GM21717 (cell line): Measurements from ENCODE around the gene PHLDB3.
A peak's percentile ranks its signal among the peaks of the same experiment; 100 is the strongest.
"Not testable (repeated sequence)": the region's sequence is repeated elsewhere in the genome, so short reads cannot be mapped to it uniquely, and the experiment has no call there.

Experiments
- ATAC-seq: cut with Tn5 transposase; IDR thresholded peaks from one replicate; pipeline ENCODE4 v1.9.1; 2021; ENCODE audit warnings: mild to moderate bottlenecking, moderate library complexity; ENCODE audit not compliant: unreplicated experiment

PHLDB3 gene

GRCh38 chr19:43504426-43505185, at the start of gene PHLDB3:
TSS of gene PHLDB3 (minus strand) at chr19:43504746. CDS start at chr19:43504118, 628 bp downstream.
- ATAC-seq, result peak; percentile 37

- ATAC-seq, result no peak
Observed at GRCh38 chr19:43553656-43554055, 49.1 kb upstream of the PHLDB3 start.

- ATAC-seq, result no peak
Observed at GRCh38 chr19:43552616-43553015, 48.1 kb upstream of the PHLDB3 start.

DNA sequence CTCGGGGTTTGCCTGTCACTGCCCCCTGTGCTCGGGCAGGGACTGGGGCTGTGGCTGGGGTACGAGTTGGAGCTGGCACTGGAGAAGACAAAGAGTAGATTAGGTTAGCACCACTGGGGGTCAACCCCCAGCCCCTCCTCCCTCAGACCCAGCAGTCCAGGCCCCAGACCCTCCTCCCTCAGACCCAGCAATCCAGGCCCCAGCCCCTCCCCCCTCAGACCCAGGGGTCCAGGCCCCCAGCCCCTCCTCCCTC, 47.6 kb upstream of the PHLDB3 start:
- ATAC-seq, result no peak

GRCh38 chr19:43551399-43552197, 47.1 kb upstream of the PHLDB3 start:
- ATAC-seq, result no peak

- no peak for ATAC-seq
Observed at GRCh38 chr19:43548706-43549105, 44.2 kb upstream of the PHLDB3 start.

DNA sequence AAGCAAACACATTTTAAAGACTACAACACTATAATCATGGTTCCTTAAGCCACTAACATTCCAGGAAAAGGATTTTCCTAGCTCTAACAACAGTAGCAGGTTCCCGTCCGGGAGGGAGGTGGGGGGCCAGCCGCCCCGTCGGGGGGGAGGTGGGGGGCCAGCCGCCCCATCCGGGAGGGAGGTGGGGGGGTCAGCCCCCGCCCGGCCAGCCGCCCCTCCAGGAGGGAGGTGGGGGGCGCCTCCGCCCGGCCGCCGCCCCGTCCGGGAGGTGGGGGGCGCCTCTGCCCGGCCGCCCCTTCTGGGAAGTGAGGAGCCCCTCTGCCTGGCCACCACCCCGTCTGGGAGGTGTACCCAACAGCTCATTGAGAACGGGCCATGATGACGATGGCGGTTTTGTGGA, 43.4 kb upstream of the PHLDB3 start:
- ATAC-seq, result not testable (repeated sequence)

DNA sequence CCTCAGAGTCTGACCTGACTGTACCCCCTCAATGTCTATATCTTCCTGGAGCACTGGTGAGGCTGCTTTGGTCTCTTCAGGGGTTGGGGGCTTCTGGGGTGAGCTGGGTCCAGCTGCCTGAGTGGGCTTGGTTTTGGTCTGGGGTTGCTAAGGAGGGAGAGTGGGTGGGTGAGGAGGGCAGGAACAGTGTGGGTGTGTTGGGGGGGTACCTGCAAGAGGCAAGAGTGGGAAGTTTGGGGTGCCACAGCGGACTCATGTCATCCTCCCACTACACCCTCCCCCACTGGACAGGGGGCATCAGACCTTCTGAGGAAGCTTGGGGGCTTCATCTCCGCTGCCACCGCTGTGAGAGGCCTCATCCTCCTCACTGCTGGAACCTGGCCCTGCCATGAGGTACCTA, 42.0 kb upstream of the PHLDB3 start:
- no peak for ATAC-seq

- no peak for ATAC-seq
Observed at GRCh38 chr19:43545981-43546380, 41.4 kb upstream of the PHLDB3 start.

GRCh38 chr19:43545276-43545675, 40.7 kb upstream of the PHLDB3 start:
- no peak for ATAC-seq

DNA sequence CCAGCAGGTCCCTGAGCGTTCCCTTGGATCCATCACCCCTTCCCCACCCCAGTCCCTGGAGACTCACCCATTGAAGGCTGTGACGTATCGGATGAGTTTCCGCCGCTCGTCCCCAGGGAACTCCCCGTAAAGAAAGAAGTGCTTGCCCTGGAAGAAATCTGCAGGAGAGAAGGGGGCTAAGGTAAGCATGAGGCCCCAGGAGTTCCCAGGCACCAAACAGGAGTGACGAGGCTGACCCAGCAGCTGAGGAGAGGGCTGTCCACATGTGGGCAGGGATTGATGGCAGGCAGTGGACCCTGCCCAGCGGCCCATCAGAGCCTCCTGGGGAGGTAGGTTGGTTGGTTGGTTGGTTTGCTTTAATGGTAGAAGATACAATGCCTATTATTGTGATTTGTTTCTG, 39.5 kb upstream of the PHLDB3 start:
- ATAC-seq, result no peak

GRCh38 chr19:43541920-43542650, 37.5 kb upstream of the PHLDB3 start:
- ATAC-seq, result no peak

DNA sequence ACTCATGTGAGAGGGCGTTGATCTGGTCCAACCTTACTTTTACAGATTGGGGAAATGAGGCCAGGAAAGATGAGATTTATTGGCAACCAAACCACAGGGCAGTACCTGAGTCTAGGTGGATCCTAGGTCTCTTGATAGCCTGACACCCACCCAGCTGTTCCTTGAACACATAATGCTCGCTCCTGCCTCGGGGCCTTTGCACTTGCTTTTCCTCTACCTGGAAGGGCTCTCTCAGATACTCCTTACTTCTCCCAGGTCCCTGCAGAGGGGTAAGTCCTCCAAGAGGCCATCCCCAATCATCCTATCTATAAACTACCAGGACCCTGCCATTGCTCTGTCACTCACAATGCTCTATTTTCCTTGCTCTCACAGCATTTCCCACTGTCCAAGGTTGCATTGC, 35.8 kb upstream of the PHLDB3 start:
- ATAC-seq, result no peak

GRCh38 chr19:43538922-43539321, 34.4 kb upstream of the PHLDB3 start:
- no peak for ATAC-seq

- no peak for ATAC-seq
Observed at GRCh38 chr19:43534816-43535761, 30.5 kb upstream of the PHLDB3 start.

DNA sequence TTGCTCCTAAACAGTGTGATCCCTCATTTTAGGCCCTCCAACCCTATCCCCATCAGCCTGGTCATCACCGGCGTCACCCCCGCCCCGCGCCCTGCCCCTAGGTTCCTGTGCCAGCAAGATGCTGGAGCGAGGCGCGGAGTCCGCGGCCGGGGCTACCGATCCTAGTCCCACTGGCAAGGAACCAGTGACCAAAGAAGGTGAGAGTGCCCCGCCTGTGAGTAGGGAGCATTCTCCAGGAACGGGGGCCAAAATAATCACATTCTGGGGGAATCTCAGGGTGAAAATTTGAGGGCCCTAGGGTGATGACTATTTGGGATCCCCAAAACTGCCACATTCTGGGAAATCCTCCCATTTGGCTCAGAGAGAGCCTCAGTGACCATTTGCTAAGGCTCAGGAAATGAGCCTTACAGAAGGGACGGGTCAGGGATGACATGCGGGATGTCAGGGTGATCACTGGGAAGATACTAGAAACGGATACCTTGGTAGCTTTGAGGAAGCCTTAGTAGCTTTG, 29.8 kb upstream of the PHLDB3 start:
- ATAC-seq, result no peak

DNA sequence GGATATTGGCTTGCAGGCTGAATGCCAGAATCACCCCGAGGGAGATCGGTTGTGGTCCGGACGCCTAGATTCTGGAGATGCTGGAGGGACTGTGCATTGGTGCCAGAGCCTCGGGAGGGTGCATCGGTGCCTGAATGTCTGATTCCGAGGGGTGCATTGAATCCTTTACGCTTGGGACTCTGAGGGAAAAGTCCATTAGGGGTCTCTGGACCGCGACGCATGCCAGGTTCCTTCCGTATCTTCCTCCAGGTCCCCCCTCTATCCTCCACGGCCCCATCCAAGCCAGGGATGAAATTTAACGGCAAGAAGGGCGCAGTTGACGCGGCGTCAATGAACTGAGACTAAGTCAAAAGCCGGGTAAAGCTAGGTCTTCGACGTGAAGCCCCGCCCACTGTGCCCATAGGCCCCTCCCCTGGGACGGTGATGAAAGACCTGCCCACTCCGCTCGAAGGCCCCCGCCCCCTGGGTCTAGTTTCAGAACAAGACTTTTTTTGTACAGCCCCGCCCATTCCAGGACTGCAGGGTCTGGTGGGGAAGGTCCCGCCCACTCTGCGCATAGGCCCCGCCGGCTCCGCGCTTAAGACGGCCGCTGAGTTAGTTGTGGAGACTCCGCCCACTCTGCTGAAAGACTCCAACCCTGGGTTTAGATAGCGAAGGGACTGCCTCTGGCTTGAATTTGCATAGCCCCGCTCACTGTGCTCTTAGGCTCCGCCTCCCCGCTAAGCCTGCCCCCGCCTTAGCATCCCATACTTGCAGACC, 29.2 kb upstream of the PHLDB3 start:
- peak; percentile 61 for ATAC-seq

GRCh38 chr19:43532962-43533545, 28.5 kb upstream of the PHLDB3 start, which contains the start of gene ZNF575:
TSS of gene ZNF575 (plus strand) at chr19:43533188. CDS start at chr19:43534423, 1,235 bp downstream.
- peak; percentile 44 for ATAC-seq

DNA sequence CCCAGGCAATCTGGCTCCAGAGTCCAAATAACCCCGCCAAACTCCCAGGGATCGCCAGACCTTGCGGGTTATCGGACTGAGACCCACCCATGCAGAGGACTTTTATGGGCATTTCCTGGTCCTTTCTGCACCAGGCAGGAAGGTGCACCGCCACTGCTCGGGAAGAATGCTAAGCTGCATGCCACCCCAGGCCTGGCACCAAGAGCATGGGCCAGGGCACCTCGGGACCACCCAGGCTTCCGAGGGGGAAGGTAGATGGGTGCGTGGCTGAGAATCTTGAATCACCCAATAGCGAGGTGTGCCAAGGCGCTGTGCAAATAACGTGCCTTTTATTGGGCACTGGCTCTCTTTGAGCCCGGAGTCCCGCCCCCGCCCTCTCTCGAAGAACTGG, 28.0 kb upstream of the PHLDB3 start:
- ATAC-seq, result no peak
